ENCODE data around the gene CTRB2. TPM values are rescaled to one million over a fixed set of nuclear protein-coding genes. Genes with fewer than 3 reads are reported as not detected.
"Not testable (repeated sequence)": the region's sequence is repeated elsewhere in the genome, so short reads cannot be mapped to it uniquely, and the experiment has no call there.

Gene CTRB2
- total and polyA plus RNA-seq, 3 experiments from 2014 or later: not detected

DNA sequence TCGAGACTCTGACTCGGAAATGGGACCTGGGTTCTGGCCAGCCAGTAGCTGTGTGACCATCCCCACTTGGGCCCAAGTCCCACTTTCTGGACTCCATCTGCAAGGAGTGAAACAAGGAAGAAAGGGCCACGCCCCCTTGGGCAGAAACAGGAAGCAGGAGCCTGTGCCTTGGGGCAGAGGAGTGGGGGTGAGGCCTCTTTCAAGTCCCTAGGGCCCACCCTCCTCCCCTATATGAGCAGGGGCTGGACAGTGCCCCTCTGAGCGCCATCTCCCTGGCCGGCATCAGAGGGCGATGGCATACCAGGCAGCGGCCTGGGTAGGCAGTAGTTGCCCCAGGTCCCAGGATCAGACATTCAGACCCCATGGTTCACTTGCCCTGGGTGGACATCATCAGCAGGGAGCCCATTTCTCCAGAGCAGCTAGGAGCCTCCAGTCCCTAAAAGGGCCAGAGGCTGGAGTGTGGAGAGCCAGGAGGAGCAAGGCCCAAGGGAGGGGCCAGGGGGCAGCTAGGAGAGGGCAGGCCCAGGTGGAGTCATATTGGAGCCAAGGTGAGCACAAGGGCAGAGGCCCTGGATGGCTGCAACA is 37.4 kb upstream of the CTRB2 start:
- peaks cover 0 to 7% (median 0%) of the 10 kb centered on the region in 3 donors for H3K4me1 Mint-ChIP-seq
- Histone ChIP-seq H3K9me3 (ENCODE audit: low read length) (no peaks in the 10 kb centered on the region), H3K36me3 (ENCODE audit: insufficient read depth, low read length) (no peaks in the 10 kb centered on the region), H3K4me1 (ENCODE audit: insufficient read depth, low read length) (no peaks in the 10 kb centered on the region), H3K27me3 (ENCODE audit: insufficient read depth, low read length, poor library complexity, severe bottlenecking) (no peaks in the 10 kb centered on the region), H3K4me3 (ENCODE audit: low read length) (no peak overlapping the region), H3K27ac (ENCODE audit: low read depth, low read length) (no peak overlapping the region)
- no peak overlapping the region for H3K4me3 Mint-ChIP-seq
- ChIA-PET CTCF (no interaction called here), POLR2A (no interaction called here)
- no peak overlapping the region for H3K27ac Mint-ChIP-seq
- DNase-seq: no peak
- no peaks in the 10 kb centered on the region for H3K9me3 Mint-ChIP-seq
- no peaks in the 10 kb centered on the region for H3K36me3 Mint-ChIP-seq
- H3K27me3 Mint-ChIP-seq: peaks cover 7 to 9% of the 10 kb centered on the region in 2 donors

- H3K4me3 Mint-ChIP-seq: no peak overlapping the region
- ChIA-PET POLR2A (no interaction called here), CTCF (no interaction called here)
- no peaks in the 10 kb centered on the region for H3K9me3 Mint-ChIP-seq
- Histone ChIP-seq H3K36me3 (ENCODE audit: insufficient read depth, low read length) (no peaks in the 10 kb centered on the region), H3K27me3 (ENCODE audit: insufficient read depth, low read length, poor library complexity, severe bottlenecking) (no peaks in the 10 kb centered on the region), H3K4me3 (ENCODE audit: low read length) (no peak overlapping the region), H3K9me3 (ENCODE audit: low read length) (no peaks in the 10 kb centered on the region), H3K27ac (ENCODE audit: low read depth, low read length) (no peak overlapping the region), H3K4me1 (ENCODE audit: insufficient read depth, low read length) (no peaks in the 10 kb centered on the region)
- H3K36me3 Mint-ChIP-seq: no peaks in the 10 kb centered on the region
- no peak overlapping the region for H3K27ac Mint-ChIP-seq
- no peak for DNase-seq
- peaks cover 8 to 9% of the 10 kb centered on the region in 2 donors for H3K27me3 Mint-ChIP-seq
- H3K4me1 Mint-ChIP-seq: peaks cover 0 to 7% (median 0%) of the 10 kb centered on the region in 3 donors
Observed at GRCh38 chr16:75243667-75244224, 36.8 kb upstream of the CTRB2 start.

DNA sequence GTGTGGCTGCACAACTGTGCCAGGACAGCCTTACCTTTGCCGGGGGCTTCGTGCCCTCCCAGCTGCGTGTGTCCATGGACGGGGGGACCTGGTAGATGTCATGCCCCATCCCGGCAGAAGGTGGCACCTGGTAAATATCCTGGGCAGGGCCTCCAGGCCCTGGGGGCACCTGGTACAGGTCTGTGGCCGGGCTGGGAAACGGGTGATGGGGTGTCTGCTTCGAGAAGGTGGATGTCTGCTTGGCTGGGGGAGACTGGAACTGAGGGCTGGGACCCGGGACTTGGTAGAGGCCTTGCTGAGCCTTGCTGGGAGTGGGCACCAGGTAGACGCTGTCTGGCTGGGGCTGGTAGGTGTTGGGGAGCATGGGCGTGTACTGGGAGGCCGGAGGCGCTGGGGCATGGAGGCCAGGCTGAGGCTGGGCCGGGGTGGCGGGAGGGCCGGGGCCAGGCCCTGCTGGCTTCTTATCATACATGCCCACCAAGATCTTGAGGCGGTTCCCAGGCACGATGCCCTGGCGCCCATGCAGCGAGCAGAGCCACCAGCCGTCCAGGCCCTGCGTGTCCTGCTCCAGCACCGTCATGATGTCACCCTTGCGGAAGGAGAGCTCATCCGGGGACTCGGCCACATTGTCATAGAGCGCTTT is 35.6 kb upstream of the CTRB2 start:
- H3K27me3 ChIP-seq (ENCODE audit: insufficient read depth, low read length, poor library complexity, severe bottlenecking); POLR2A ChIA-PET; H3K4me1 ChIP-seq (ENCODE audit: insufficient read depth, low read length); H3K27ac Mint-ChIP-seq; H3K27ac ChIP-seq (ENCODE audit: low read depth, low read length); H3K4me3 Mint-ChIP-seq; H3K4me3 ChIP-seq (ENCODE audit: low read length); H3K27me3 Mint-ChIP-seq; H3K9me3 ChIP-seq (ENCODE audit: low read length); H3K9me3 Mint-ChIP-seq; DNase-seq; H3K36me3 Mint-ChIP-seq; H3K4me1 Mint-ChIP-seq; H3K36me3 ChIP-seq (ENCODE audit: insufficient read depth, low read length): not testable (repeated sequence)
- CTCF ChIA-PET: interaction anchor here (0.8 kb wide), 1 partner anchor 9 kb away, joined by 3 read pairs; no protein-coding TSS in a partner anchor

- H3K27me3 Mint-ChIP-seq: peaks cover 0 to 4% of the 10 kb centered on the region in 2 donors
Observed at GRCh38 chr16:75241955-75242354, 35.0 kb upstream of the CTRB2 start.

DNA sequence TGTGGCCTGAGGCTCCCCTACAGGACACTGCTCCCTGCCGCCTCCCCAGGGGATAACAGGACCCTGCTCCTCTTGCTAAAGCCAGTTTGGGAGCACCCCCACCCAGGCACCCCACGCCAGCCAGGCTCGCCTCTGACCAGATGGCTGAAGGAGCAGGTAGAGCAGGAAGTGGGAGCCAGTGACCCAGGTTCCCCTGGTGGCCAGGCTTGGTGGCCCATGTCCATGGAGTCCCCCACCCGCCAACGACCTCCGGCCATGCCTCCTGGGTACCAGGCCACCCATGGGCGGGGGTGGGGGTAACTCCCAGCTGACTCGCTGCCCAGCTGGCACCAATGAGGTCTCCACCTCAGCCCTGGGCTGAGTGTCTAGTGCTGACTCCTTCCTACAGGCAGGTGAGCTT is 34.5 kb upstream of the CTRB2 start:
- Mint-ChIP-seq H3K4me1 (peaks cover 0 to 4% (median under 1%) of the 10 kb centered on the region in 3 donors), H3K27ac (no peak overlapping the region), H3K27me3 (peaks cover 0 to 4% of the 10 kb centered on the region in 2 donors), H3K9me3 (no peaks in the 10 kb centered on the region), H3K4me3 (no peak overlapping the region), H3K36me3 (no peaks in the 10 kb centered on the region)
- Histone ChIP-seq H3K27ac (ENCODE audit: low read depth, low read length) (no peak overlapping the region), H3K27me3 (ENCODE audit: insufficient read depth, low read length, poor library complexity, severe bottlenecking) (no peaks in the 10 kb centered on the region), H3K36me3 (ENCODE audit: insufficient read depth, low read length) (no peaks in the 10 kb centered on the region), H3K4me1 (ENCODE audit: insufficient read depth, low read length) (no peaks in the 10 kb centered on the region), H3K4me3 (ENCODE audit: low read length) (no peak overlapping the region), H3K9me3 (ENCODE audit: low read length) (no peaks in the 10 kb centered on the region)
- POLR2A ChIA-PET: no interaction called here
- CTCF ChIA-PET: no interaction called here
- DNase-seq: no peak

More at GRCh38 chr16:75241955-75242354, 35.0 kb upstream of the CTRB2 start:
- POLR2A ChIA-PET: no interaction called here
- H3K36me3 ChIP-seq (ENCODE audit: insufficient read depth, low read length): no peaks in the 10 kb centered on the region
- H3K27ac Mint-ChIP-seq: no peak overlapping the region
- no peaks in the 10 kb centered on the region for H3K27me3 ChIP-seq (ENCODE audit: insufficient read depth, low read length, poor library complexity, severe bottlenecking)
- H3K27ac ChIP-seq (ENCODE audit: low read depth, low read length): no peak overlapping the region
- H3K9me3 ChIP-seq (ENCODE audit: low read length): no peaks in the 10 kb centered on the region
- CTCF ChIA-PET: no interaction called here
- no peaks in the 10 kb centered on the region for H3K36me3 Mint-ChIP-seq
- no peak overlapping the region for H3K4me3 Mint-ChIP-seq
- no peaks in the 10 kb centered on the region for H3K4me1 ChIP-seq (ENCODE audit: insufficient read depth, low read length)
- H3K4me1 Mint-ChIP-seq: peaks cover 0 to 4% (median 0%) of the 10 kb centered on the region in 3 donors
- no peak for DNase-seq
- H3K4me3 ChIP-seq (ENCODE audit: low read length): no peak overlapping the region
- no peaks in the 10 kb centered on the region for H3K9me3 Mint-ChIP-seq

- H3K9me3 Mint-ChIP-seq; H3K9me3 ChIP-seq (ENCODE audit: low read length); H3K27me3 ChIP-seq (ENCODE audit: insufficient read depth, low read length, poor library complexity, severe bottlenecking); H3K4me1 ChIP-seq (ENCODE audit: insufficient read depth, low read length); H3K4me1 Mint-ChIP-seq; H3K27ac Mint-ChIP-seq; DNase-seq; H3K27me3 Mint-ChIP-seq; POLR2A ChIA-PET; H3K36me3 Mint-ChIP-seq; CTCF ChIA-PET; H3K4me3 Mint-ChIP-seq; H3K4me3 ChIP-seq (ENCODE audit: low read length); H3K36me3 ChIP-seq (ENCODE audit: insufficient read depth, low read length); H3K27ac ChIP-seq (ENCODE audit: low read depth, low read length): not testable (repeated sequence)
Observed at GRCh38 chr16:75240633-75241032, 33.7 kb upstream of the CTRB2 start.

DNA sequence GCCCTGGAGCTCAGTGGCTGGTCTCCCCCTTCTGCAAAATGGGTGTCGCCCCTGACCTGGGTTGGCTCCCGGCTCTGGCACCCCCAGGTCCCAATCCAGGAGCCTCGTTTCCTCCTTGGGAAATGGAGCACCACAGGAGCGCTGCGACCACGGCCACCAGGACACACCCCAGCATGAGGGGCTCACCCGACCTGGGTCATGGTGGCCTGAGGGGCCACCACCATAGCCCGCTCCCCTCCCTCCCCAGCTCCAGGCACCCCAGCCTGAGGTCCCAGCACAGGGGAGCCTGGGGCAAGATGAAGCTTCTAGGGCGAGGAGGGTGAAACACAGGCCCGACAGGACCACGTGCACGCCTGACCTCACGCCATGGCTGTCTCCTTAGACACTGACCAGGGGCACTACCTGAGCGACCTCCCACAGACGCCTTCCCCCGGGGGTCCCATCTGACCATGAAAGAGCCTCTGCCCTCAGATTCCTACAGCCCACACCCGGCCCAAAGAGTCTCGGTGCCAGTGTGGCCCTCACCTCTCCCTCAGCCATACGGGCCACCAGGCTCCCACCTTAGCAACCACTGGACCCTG is 32.7 kb upstream of the CTRB2 start:
- no peaks in the 10 kb centered on the region for H3K36me3 Mint-ChIP-seq
- CTCF ChIA-PET: no interaction called here

GRCh38 chr16:75238853-75239541 is 32.0 kb upstream of the CTRB2 start:
- ChIA-PET CTCF (no interaction called here), POLR2A (interaction anchor here (1.0 kb wide), 1 partner anchor 141 kb away, joined by 3 read pairs; no protein-coding TSS in a partner anchor)
- no peak overlapping the region for H3K4me3 Mint-ChIP-seq
- no peaks in the 10 kb centered on the region for H3K9me3 Mint-ChIP-seq
- Histone ChIP-seq H3K4me3 (ENCODE audit: low read length) (no peak overlapping the region), H3K36me3 (ENCODE audit: insufficient read depth, low read length) (no peaks in the 10 kb centered on the region), H3K27me3 (ENCODE audit: insufficient read depth, low read length, poor library complexity, severe bottlenecking) (no peaks in the 10 kb centered on the region), H3K4me1 (ENCODE audit: insufficient read depth, low read length) (no peaks in the 10 kb centered on the region), H3K9me3 (ENCODE audit: low read length) (no peaks in the 10 kb centered on the region), H3K27ac (ENCODE audit: low read depth, low read length) (no peak overlapping the region)
- H3K4me1 Mint-ChIP-seq: peaks cover 5 to 8% (median 5%) of the 10 kb centered on the region in 3 donors
- DNase-seq: no peak
- H3K27me3 Mint-ChIP-seq: peaks cover 0 to 7% of the 10 kb centered on the region in 2 donors
- no peaks in the 10 kb centered on the region for H3K36me3 Mint-ChIP-seq
- peak overlapping the region in 1 of 8 donors; percentile 14 for H3K27ac Mint-ChIP-seq

More for the DNA sequence above, 32.7 kb upstream of the CTRB2 start:
- Mint-ChIP-seq H3K27me3 (peaks cover 0 to 7% of the 10 kb centered on the region in 2 donors), H3K4me3 (no peak overlapping the region), H3K27ac (no peak overlapping the region), H3K9me3 (no peaks in the 10 kb centered on the region), H3K4me1 (peaks cover 4 to 7% (median 5%) of the 10 kb centered on the region in 3 donors)
- Histone ChIP-seq H3K36me3 (ENCODE audit: insufficient read depth, low read length) (no peaks in the 10 kb centered on the region), H3K27ac (ENCODE audit: low read depth, low read length) (no peak overlapping the region), H3K4me1 (ENCODE audit: insufficient read depth, low read length) (no peaks in the 10 kb centered on the region), H3K9me3 (ENCODE audit: low read length) (no peaks in the 10 kb centered on the region), H3K4me3 (ENCODE audit: low read length) (no peak overlapping the region), H3K27me3 (ENCODE audit: insufficient read depth, low read length, poor library complexity, severe bottlenecking) (no peaks in the 10 kb centered on the region)
- POLR2A ChIA-PET: interaction anchor here (1.0 kb wide), 1 partner anchor 140 kb away, joined by 3 read pairs; no protein-coding TSS in a partner anchor
- no peak for DNase-seq

Measured in CD8-positive, alpha-beta memory T cell (primary cell).